ENCODE results near the gene PRDM16.

Gene PRDM16

DNA sequence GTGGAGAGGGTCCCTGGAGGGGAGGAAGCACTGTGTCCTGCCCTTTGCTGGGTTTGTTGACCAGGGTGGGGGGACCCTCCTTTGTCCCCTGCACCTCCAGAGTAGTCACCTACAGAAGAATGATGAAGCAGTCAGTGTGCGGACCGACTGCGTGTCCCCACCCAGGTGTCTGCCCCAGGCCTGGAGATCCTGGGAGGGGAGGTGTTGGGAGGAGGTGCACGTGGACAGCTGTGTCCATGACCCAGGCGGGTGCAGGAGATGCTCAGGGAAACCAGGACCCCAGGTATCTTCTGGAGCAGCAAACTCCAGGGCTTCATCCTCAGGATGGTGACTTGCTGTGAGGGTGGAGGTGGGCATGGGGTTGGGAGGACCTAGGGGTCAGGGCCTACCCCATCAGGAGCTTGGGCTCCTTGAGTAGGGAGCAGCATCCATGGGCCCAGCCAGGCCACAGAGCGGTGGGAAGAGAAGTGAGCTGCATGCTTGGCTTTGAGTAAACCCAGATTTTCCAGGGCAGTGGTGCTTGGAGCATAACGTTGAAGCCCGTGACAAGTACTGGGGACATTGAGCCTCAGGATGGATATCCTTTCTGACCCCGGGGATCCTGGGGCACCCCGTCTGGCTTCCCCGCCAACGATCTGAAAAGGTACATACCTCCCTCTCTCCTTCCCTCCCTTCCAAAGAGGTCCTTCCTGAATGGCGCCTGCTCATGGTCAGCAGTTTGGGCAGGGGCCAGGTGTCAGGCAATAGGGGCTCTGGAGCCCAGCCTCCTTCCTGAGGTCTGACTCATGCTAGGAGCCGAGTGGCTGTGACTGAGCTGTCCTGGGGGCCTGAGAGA, 34.1 kb upstream of the PRDM16 start:
- Histone ChIP-seq H3K36me3 (replicated peaks in 1 of 2; ENCODE audit: control insufficient read depth in 2 of 2, insufficient read depth in 2 of 2, low read length in 2 of 2) (no peaks in the 10 kb centered on the region), H2BK15ac (ENCODE audit: low read length) (peak overlapping the region; percentile 28), H3K4me2 (ENCODE audit: insufficient read depth, low read length, poor library complexity, severe bottlenecking) (no peak overlapping the region), H3K18ac (ENCODE audit: low read length) (peak overlapping the region; percentile 56), H2AK5ac (ENCODE audit: low read depth, low read length) (no peak overlapping the region), H3K14ac (ENCODE audit: low read length) (no peak overlapping the region), H3K23ac (ENCODE audit: low read depth, low read length, poor library complexity) (no peak overlapping the region), H3K79me1 (ENCODE audit: low read depth, low read length) (peaks cover 2% of the 10 kb centered on the region), H2BK120ac (ENCODE audit: low read depth, low read length) (no peak overlapping the region), H3K9me3 (replicated peaks in 1 of 2; ENCODE audit: control insufficient read depth in 2 of 2, insufficient read depth in 1 of 2, low read depth in 1 of 2, low read length in 2 of 2) (no peaks in the 10 kb centered on the region), H3K9ac (ENCODE audit: low read depth, low read length, poor library complexity) (peak overlapping the region; percentile 61), H2BK12ac (ENCODE audit: low read length) (no peak overlapping the region), H2BK5ac (ENCODE audit: low read length) (no peak overlapping the region), H2AFZ (ENCODE audit: low read length) (no peak overlapping the region), H4K91ac (ENCODE audit: low read depth, low read length, poor library complexity) (no peak overlapping the region), H3K27ac (replicated peaks; ENCODE audit: low read length) (no peak overlapping the region), H3K4me3 (ENCODE audit: low read length in 2 of 2) (peak overlapping the region in 1 of 2 donors; percentile 42), H4K8ac (ENCODE audit: low read depth, low read length) (no peak overlapping the region), H3K27me3 (ENCODE audit: control insufficient read depth in 3 of 3, insufficient read depth in 3 of 3, low read depth in 1 of 3, low read length in 3 of 3) (peaks cover 0 to 51% (median 2%) of the 10 kb centered on the region in 3 experiments), H3K4me1 (ENCODE audit: control insufficient read depth in 2 of 2, insufficient read depth in 1 of 2, low read depth in 1 of 2, low read length in 2 of 2) (no peaks in the 10 kb centered on the region), H3K4ac (ENCODE audit: low read length) (no peak overlapping the region)
- WGBS, 2 donors (ENCODE audit: extremely low coverage in 2 of 2, insufficient read length in 2 of 2, insufficient replicate concordance in 1 of 2), result no CpG with 5 or more reads among the region's 14 CpGs
- DNase-seq (ENCODE audit: low spot score), result no peak

GRCh38 chr1:3035563-3036446, 33.2 kb upstream of the PRDM16 start:
- no peak for DNase-seq (ENCODE audit: low spot score)
- Histone ChIP-seq H2AK5ac (ENCODE audit: low read depth, low read length) (no peak overlapping the region), H3K23ac (ENCODE audit: low read depth, low read length, poor library complexity) (peak overlapping the region; percentile 80), H3K4me1 (ENCODE audit: control insufficient read depth in 2 of 2, insufficient read depth in 1 of 2, low read depth in 1 of 2, low read length in 2 of 2) (no peaks in the 10 kb centered on the region), H2BK5ac (ENCODE audit: low read length) (no peak overlapping the region), H3K9me3 (replicated peaks in 1 of 2; ENCODE audit: control insufficient read depth in 2 of 2, insufficient read depth in 1 of 2, low read depth in 1 of 2, low read length in 2 of 2) (no peaks in the 10 kb centered on the region), H2BK12ac (ENCODE audit: low read length) (peak overlapping the region; percentile 5), H3K9ac (ENCODE audit: low read depth, low read length, poor library complexity) (peak overlapping the region; percentile 70), H3K79me1 (ENCODE audit: low read depth, low read length) (peaks cover 1% of the 10 kb centered on the region), H3K4ac (ENCODE audit: low read length) (no peak overlapping the region), H3K4me2 (ENCODE audit: insufficient read depth, low read length, poor library complexity, severe bottlenecking) (no peak overlapping the region), H3K27ac (replicated peaks; ENCODE audit: low read length) (no peak overlapping the region), H4K8ac (ENCODE audit: low read depth, low read length) (peak overlapping the region; percentile 66), H2BK15ac (ENCODE audit: low read length) (peak overlapping the region; percentile 46), H4K91ac (ENCODE audit: low read depth, low read length, poor library complexity) (no peak overlapping the region), H3K36me3 (replicated peaks in 1 of 2; ENCODE audit: control insufficient read depth in 2 of 2, insufficient read depth in 2 of 2, low read length in 2 of 2) (no peaks in the 10 kb centered on the region), H2BK120ac (ENCODE audit: low read depth, low read length) (no peak overlapping the region), H3K14ac (ENCODE audit: low read length) (peak overlapping the region; percentile 58), H2AFZ (ENCODE audit: low read length) (no peak overlapping the region), H3K18ac (ENCODE audit: low read length) (peak overlapping the region; percentile 84), H3K27me3 (ENCODE audit: control insufficient read depth in 3 of 3, insufficient read depth in 3 of 3, low read depth in 1 of 3, low read length in 3 of 3) (peaks cover 0 to 56% (median 3%) of the 10 kb centered on the region in 3 experiments), H3K4me3 (ENCODE audit: low read length in 2 of 2) (no peak overlapping the region)
- WGBS, 2 donors (ENCODE audit: extremely low coverage in 2 of 2, insufficient read length in 2 of 2, insufficient replicate concordance in 1 of 2), result no CpG with 5 or more reads among the region's 19 CpGs

GRCh38 chr1:3036447-3037280, 32.3 kb upstream of the PRDM16 start:
- Histone ChIP-seq H3K27me3 (ENCODE audit: control insufficient read depth in 3 of 3, insufficient read depth in 3 of 3, low read depth in 1 of 3, low read length in 3 of 3) (peaks cover 0 to 62% (median 3%) of the 10 kb centered on the region in 3 experiments), H2BK5ac (ENCODE audit: low read length) (peak overlapping the region; percentile 5), H2BK12ac (ENCODE audit: low read length) (no peak overlapping the region), H3K27ac (replicated peaks; ENCODE audit: low read length) (no peak overlapping the region), H3K4me2 (ENCODE audit: insufficient read depth, low read length, poor library complexity, severe bottlenecking) (no peak overlapping the region), H3K4me1 (ENCODE audit: control insufficient read depth in 2 of 2, insufficient read depth in 1 of 2, low read depth in 1 of 2, low read length in 2 of 2) (no peaks in the 10 kb centered on the region), H2AFZ (ENCODE audit: low read length) (no peak overlapping the region), H2BK120ac (ENCODE audit: low read depth, low read length) (peak overlapping the region; percentile 23), H3K4me3 (ENCODE audit: low read length in 2 of 2) (no peak overlapping the region), H3K9me3 (replicated peaks in 1 of 2; ENCODE audit: control insufficient read depth in 2 of 2, insufficient read depth in 1 of 2, low read depth in 1 of 2, low read length in 2 of 2) (no peaks in the 10 kb centered on the region), H3K18ac (ENCODE audit: low read length) (peak overlapping the region; percentile 84), H2AK5ac (ENCODE audit: low read depth, low read length) (peak overlapping the region; percentile 20), H3K36me3 (replicated peaks in 1 of 2; ENCODE audit: control insufficient read depth in 2 of 2, insufficient read depth in 2 of 2, low read length in 2 of 2) (no peaks in the 10 kb centered on the region), H3K79me1 (ENCODE audit: low read depth, low read length) (no peaks in the 10 kb centered on the region), H2BK15ac (ENCODE audit: low read length) (peak overlapping the region; percentile 46), H3K14ac (ENCODE audit: low read length) (peak overlapping the region; percentile 58), H3K4ac (ENCODE audit: low read length) (no peak overlapping the region), H4K91ac (ENCODE audit: low read depth, low read length, poor library complexity) (no peak overlapping the region), H3K23ac (ENCODE audit: low read depth, low read length, poor library complexity) (peak overlapping the region; percentile 80), H4K8ac (ENCODE audit: low read depth, low read length) (no peak overlapping the region), H3K9ac (ENCODE audit: low read depth, low read length, poor library complexity) (no peak overlapping the region)
- no CpG with 5 or more reads among the region's 22 CpGs for WGBS, 2 donors (ENCODE audit: extremely low coverage in 2 of 2, insufficient read length in 2 of 2, insufficient replicate concordance in 1 of 2)
- DNase-seq (ENCODE audit: low spot score), result no peak

Data from neuronal stem cell (in vitro differentiated cells).